ENCODE measurements around the gene ACSL4. TPM values are rescaled to one million over a fixed set of nuclear protein-coding genes. Genes with fewer than 3 reads are reported as not detected.

The ACSL4 gene
- 32.6 and 62.1 TPM in 2 replicates for total RNA-seq

DNA sequence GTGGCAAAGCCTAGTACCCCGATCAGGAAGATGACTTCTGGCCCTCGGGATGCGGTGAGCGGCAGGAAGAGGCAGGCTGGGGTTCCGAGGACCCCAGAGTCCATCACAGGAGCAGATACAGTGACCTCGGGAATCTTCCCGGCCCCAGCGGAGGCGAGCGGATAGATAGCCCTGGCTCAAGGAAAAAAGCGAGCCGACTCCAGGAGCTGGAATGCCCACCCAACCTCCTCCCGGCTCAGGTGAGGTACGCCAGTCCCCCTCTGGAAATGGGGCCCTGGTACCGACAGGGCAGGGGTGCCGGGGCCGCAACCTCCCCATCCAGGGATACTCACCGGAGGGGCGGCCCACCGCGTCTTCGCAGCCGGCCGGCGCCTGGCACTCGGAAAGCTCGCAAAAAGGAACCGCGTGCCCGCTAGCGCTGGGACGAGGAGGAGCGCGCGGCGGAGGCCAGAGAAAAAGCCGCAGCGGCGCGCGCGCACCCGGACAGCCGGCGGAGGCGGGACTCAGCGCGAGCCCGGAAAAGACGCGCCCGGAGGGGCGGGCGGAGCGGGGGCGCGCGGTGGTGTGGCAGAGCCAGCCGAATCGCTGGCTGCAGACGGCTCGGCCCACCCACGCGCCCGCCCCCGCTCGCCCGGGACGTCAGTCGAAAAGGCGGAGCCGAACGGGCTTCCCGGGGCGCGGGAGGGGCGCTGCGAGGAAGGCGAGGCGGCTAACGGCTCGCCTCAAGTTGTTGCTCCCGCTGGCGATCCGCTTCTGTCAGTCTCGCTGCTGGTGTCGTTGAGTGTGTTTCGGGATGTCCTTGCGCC is at the start of gene ACSL4:
Gene ACSL4 (minus strand): TSS at position 451 of the 806 bp plus-strand sequence. CDS start 49,894 bp downstream, outside the sequence.

DNA sequence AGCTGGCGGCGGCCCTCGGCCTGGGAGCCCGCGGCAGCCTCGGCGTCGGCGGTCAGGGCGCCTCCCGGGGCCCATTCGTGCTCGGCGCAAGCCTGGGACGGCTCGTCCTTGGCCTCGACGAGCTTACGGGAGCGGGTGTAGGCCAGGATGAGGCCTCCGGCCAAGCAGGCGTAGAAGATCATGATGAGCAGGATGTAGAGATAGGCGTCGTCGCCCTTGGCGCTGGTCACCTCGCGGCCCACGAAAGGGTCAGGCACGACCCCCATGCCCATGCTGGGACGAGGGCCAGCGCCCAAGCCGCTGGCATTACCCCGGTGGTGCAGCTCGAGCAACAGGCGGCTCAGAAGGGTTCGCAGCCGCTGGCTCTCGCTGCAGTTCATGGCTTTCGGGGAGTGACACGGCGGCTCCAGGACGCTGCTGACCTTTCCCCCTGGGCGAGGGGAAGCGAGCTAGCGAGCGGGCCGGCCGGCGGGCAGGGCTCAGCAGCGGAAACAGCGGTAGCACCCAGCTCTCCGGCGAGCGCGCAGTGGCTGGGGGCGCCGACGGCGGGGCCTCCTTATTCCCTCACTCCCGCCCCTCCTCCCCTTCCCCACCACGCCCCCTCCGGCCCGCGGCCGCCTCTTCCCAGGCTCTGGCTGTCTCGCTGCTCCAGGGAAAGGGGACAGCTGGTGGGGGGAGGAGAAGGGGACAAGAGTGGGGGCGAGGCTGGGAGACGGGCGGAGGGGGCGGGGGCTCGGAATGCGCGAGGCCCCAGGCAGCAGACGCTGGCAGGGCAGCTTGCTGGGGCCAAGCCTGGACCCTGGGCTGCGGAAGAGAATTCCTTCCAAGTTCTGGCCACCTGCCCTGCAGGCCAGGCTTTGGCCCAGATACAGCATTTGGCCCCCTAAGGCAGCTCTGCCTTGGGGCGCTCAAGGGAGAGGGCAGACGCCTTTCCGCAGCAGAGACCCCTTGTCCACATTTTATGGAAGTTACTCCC is 108.1 kb downstream of the ACSL4 start, which contains the start of gene KCNE5:
Gene KCNE5 (minus strand): TSS at position 532 of the 976 bp plus-strand sequence. CDS start 152 bp downstream, at position 380.

Small RNAs within 50 kb of the gene (small RNA-seq; reads per million reads assigned to genes)
- gene AL118496.2 (not detected), gene RF00019 (not detected)

Other genes with a start within 250 kb of the ACSL4 start
- 5.5 and 11.4 TPM in 2 replicates for gene NXT2, start 196.4 kb downstream of the ACSL4 start, total RNA-seq
- gene KCNE5, start 108.1 kb downstream of the ACSL4 start, total RNA-seq, result 1.4 and 2.0 TPM in 2 replicates

All from placental epithelial cell (primary cell).